Measurements from ENCODE around the gene MS4A14.
"Not testable (repeated sequence)": the region's sequence is repeated elsewhere in the genome, so short reads cannot be mapped to it uniquely, and the experiment has no call there.

MS4A14 gene

DNA sequence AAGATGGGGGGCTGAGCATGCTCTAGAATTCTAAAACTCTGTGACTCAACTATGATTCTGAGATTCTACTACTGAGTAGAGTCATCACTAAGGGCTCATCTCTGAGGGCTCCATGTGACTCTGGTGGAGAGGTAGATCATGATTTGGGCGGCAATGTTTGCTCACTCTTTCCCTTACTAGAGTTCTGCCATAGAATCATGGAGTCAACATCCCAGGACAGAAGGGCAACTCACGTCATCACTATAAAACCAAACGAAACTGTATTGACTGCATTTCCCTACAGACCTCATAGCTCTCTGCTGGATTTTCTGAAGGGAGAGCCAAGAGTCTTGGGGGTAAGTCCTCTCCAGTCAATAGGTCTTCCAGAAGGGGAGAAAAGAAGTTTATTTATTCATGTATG, at the start of gene MS4A14:
Gene MS4A14, plus strand, starts transcription at position 78 of the 400 bp plus-strand sequence. Its CDS starts 120 bp downstream, at position 198.
- no peak for DNase-seq (ENCODE audit: low read depth, low spot score)

- no peak for DNase-seq (ENCODE audit: low read depth, low spot score)
Measured at GRCh38 chr11:60347084-60347797, 49.0 kb upstream of the MS4A14 start.

- DNase-seq (ENCODE audit: low read depth, low spot score) = no peak
Measured at GRCh38 chr11:60348116-60348515, 48.1 kb upstream of the MS4A14 start.

GRCh38 chr11:60349990-60350389, 46.3 kb upstream of the MS4A14 start:
- DNase-seq (ENCODE audit: low read depth, low spot score) = no peak

- DNase-seq (ENCODE audit: low read depth, low spot score) = no peak
Measured at GRCh38 chr11:60357771-60358170, 38.5 kb upstream of the MS4A14 start.

GRCh38 chr11:60360621-60361020, 35.6 kb upstream of the MS4A14 start:
- no peak for DNase-seq (ENCODE audit: low read depth, low spot score)

DNA sequence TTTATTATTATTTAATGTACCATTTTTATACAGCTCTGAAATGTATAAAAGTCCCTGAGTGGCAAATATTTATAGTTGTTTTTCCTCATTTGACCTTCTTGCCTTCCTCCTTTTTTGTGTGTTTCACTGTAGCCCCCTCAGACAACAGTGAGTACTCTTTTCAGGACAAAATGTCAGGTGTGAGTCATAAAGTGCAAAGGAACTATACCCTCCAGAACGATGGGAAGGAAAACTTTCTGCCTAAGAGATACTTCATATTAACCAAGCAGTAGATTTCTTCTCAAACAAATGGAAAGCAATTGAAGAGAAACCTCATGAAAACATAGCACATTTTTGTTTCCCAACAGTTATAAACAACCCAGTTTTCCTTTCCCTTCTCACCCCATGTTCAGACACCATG, 34.0 kb upstream of the MS4A14 start:
- no peak for DNase-seq (ENCODE audit: low read depth, low spot score)

DNA sequence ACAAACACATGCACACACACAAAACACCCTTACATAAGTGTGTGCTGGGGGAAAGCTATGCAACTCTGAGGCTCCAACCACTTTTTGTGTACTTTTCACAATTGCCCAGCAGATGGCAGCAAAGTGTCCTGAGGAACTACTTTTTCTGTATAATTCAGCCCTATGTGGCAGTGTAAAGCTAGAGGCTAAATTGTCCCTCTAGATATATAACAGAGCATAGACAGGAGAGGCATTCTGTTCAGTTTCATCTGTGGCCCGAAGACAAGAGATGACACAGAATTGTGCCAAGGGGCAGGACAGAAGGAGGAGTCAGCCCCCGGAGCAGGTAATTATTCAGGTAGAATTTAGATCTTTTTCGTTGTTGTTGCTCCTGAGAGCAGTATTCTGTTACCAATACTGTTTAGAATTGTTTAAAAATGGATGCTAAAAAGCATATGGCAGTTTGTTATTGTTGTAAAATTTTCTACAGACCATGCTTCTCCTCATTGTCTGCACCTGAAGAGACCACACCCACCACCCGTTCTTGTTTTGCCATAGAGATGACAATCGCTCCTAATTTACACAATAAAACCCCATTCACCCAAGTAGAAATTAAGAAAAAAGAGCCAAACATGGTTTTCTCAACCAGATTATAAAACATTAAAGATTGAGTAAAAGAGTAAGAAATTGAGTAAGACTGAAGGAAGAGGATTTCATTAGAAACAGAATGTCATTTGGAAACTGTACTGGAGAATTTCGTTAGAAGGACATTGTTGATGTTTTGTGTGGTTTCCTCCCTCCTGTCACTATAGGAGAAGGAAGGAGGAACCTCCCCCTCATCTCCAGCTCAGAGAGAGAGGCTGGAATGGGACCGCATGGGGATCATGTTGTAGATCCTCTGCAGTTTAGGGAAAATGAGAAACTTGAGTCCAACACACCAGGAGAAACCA, 32.5 kb upstream of the MS4A14 start:
- DNase-seq (ENCODE audit: low read depth, low spot score) = peak; percentile 83

- not testable (repeated sequence) for DNase-seq (ENCODE audit: low read depth, low spot score)
Measured at GRCh38 chr11:60366262-60366904, 29.9 kb upstream of the MS4A14 start.

GRCh38 chr11:60367009-60367408, 29.2 kb upstream of the MS4A14 start:
- DNase-seq (ENCODE audit: low read depth, low spot score) = no peak

DNA sequence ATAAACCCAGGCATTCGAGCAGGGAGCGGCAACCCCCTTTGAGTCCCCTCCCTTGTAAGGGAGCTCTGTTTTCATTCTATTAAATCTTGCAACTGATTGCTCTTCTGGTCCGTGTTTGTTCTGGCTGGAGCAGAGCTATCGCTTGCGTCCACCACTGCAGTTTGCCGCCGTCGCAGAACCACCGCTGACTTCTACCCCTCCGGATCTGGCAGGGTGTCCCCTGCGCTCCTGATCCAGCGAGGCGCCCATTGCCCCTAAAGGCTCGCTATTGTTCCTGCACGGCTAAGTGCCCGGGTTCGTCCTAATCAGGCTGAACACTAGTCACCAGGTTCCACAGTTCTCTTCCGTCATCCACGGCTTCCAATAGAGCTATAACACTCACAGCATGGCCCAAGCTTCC, 28.4 kb upstream of the MS4A14 start:
- no peak for DNase-seq (ENCODE audit: low read depth, low spot score)

DNA sequence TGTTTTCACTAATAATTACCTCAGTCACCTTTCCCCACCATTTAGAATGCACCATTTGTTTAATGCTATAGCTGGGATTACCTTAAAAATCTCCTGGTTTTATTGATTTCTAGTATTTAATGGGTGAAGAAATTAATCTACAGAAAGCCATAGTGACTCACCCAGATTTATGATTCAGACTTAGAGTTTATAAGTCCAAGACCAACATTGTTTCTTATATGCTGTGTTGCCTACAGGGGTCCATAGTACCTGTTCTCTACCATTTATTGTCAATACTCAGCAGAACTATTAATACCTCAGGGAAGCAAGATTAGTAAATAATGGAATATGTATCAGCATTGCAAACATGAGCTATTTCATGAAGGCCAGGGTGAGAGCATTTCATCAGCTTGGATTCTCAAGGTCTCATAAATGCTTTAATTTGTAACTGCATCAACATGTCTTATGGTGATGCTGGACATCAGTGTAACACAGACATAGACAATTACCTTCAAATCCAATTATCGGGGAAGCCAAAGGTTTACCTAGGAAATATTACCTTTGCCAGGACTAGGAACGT, 25.9 kb upstream of the MS4A14 start:
- DNase-seq (ENCODE audit: low read depth, low spot score) = no peak

DNA sequence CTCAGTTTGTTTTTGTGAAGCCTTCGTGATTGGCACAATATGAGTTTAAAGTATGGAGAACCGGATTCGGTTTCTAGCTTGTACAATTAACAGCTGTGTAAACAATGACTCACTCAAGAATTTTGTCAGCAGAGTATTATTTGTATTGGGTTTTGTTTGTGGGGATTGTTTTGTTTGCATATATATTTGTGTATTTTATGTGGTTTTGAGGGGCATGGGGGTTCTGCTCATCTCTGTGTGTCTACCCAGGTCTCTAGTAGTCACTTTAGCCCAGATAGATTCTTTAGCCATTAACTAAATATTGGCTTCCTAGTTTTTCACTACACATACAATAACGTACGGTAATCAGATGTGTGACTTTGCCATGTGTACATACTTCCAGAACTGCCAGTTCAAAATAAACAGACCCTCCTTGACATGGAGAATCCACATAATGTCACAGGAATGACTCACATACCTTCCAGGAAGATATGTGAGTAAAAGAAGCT, 25.4 kb upstream of the MS4A14 start:
- DNase-seq (ENCODE audit: low read depth, low spot score) = no peak

DNA sequence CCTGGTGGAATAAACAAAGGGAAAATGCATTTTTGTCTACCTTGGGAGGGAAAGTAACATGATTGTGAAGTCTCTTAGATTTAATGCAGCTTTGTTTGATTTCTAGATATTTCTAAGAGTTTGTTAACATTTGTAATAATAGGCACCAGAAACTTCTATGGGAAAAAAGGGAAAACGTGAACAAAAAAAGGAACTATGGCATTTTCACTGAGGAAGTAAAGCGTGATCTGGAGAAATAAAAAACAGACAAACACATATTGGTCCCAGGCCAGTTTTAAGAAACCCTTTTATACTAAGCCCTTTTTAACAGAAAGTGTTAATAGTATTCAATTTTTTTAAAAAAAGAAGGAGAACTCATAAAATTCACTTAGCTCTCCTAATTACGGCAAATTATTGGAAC, 24.9 kb upstream of the MS4A14 start:
- no peak for DNase-seq (ENCODE audit: low read depth, low spot score)

DNA sequence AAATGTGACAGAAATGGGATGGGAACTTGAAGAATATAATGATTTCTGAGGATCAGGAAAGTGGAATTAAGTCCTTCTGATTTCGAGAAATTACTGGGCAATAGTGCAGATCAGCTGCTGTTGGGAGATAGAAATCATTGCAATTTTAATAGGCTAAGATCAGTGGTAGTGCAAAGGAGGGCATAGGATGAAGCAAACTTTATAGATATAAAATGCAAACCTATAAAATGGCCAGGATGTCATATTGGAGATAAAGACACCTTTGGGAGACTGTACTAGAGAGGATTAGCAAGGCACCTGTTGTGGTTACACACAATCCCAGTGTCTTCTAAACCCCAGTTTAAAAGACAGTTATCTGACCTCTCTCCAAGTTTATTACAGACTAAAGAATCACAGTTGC, 24.4 kb upstream of the MS4A14 start:
- DNase-seq (ENCODE audit: low read depth, low spot score) = no peak

DNA sequence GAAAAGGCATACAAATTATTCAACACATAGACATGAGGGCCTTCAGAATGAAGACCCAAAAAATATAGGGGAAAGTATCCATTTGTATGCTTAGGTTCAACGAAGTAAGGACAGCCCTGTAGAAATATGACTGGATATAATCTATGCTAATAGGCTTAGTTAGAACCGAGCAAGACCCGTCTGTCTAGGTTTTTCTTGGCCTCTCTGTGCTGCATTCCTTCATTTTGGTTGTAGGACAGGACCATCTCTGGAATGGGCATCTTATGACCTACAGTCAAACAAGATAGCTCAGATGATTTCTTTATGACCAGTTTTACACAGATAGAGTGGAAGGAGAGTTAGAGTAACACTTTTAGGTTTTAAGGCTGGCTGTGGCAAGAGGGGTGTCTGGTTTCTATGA, 23.5 kb upstream of the MS4A14 start:
- no peak for DNase-seq (ENCODE audit: low read depth, low spot score)

DNA sequence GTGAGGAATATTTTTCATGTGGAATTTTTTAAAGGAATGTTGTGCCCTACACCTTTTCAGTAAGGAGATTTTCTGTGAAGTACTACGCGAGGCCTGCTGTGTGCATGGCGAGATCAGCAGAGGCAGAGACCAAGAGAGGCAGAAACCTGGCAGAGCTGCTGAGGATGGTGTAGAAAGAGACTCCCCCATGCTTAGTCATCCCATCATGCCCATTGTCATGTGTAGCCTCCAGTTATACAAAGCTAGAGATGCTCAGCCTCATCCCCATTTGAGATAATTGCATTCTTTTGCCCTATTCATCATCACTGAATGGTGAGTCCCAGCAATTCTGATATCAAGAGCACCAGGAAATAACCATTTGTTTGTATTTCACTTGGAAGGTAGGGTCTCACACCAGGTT, 20.9 kb upstream of the MS4A14 start:
- no peak for DNase-seq (ENCODE audit: low read depth, low spot score)

GRCh38 chr11:60376601-60377000, 19.7 kb upstream of the MS4A14 start:
- DNase-seq (ENCODE audit: low read depth, low spot score) = no peak

- DNase-seq (ENCODE audit: low read depth, low spot score) = no peak
Measured at GRCh38 chr11:60377401-60378136, 18.7 kb upstream of the MS4A14 start.

- DNase-seq (ENCODE audit: low read depth, low spot score) = no peak
Measured at GRCh38 chr11:60378354-60378753, 17.9 kb upstream of the MS4A14 start, which contains the start of gene MS4A7. Gene MS4A7, plus strand, starts transcription at chr11:60378532. Its CDS starts 4,610 bp downstream, at chr11:60383142.

DNA sequence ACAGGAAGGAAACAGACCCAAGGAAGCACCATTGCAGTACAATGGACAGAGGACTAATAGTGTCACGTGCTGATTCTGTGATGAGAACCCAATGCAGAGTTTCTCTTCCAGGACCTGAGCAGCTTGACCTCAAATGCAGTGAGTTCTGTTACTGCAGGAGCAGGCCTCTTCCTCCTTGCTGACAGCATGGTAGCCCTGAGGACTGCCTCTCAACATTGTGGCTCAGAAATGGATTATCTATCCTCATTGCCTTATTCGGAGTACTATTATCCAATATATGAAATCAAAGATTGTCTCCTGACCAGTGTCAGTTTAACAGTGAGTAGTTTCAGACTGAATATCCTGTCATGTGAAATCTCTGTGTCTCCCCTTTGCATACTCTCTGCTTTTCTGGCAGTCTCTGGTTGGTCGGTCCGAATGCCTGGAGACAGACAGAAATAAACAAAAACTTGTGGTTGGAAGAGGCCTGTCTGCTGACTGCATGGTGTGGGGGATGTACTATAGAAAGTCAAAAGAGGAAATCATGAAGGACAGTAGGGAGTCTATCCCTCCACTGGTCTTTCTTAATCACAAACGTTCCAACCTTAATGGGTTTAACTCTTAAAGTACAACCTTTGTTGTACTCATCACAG, 6.9 kb upstream of the MS4A14 start:
- no peak for DNase-seq (ENCODE audit: low read depth, low spot score)
